Stimulated activated CD8-positive, alpha-beta memory T cell treated with anti-CD3 and anti-CD28 coated beads, Interleukin-7, amount 100 ng/mL, for 4 hours (primary cell): Measurements from ENCODE around the gene GLIS2.

Experiments used
- DNase-seq, 2 donors: peaks; one replicate each; pipeline ENCODE4 v3.0.0-alpha.2; 2020; ENCODE audit warnings: low read depth in 2 of 2

Gene GLIS2

DNA sequence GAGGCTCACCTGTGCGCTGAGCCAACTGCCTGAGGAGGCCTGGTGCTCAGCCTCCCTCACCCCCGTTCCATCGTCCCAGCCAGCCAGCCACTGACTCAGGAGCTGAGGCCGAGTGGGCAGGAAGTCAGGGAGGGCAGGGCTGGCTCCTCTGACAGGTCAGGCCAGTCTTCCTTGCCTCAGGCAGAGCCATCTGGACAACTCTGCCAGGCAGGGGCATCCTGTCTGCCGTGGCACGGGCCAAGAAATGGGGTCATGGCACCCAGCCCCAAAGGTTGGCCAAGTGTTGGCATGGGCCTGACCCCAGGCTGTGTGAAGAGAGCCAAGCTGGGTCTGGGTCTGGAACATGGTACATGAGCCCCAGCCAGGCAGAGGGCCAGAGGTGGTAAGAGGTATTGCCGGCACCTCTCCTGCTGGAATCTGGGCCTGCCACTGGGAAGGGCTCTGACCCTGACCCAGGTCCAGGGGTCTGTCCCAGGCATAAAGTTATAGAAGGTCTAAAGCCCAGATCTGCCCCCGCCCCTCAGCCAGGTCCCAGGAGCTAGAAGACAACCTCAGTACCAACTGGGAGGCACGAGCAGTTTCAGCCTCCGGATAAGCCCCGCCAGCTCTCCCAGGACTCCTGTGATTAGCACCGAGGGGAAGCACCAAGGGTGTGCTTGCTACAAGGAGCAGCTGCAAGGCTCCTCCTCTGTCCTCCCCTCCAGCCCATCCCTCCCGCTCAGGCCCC, 53.3 kb downstream of the GLIS2 start:
- no peak for DNase-seq

DNA sequence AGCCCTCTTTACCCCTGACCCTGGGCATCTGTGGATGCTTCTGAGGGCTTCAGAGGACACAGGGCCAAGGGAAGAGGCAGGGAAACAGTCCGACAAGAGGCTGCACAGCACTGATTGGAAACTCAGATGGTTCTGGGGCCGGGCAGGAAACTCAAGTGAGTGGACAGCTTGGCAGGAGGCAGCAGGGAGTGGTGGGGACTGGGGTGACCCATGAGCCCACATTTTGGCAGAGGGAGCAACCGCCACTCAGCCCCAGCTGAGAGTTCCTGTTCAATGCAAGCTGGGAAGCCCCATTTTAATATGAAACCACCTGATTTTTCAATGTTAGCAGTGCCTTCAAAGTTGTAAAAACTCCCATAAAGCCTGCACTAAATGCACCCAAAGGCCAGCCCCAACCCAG, 54.3 kb downstream of the GLIS2 start:
- no peak for DNase-seq

GRCh38 chr16:4370570-4371356, 54.9 kb downstream of the GLIS2 start:
- no peak for DNase-seq

DNA sequence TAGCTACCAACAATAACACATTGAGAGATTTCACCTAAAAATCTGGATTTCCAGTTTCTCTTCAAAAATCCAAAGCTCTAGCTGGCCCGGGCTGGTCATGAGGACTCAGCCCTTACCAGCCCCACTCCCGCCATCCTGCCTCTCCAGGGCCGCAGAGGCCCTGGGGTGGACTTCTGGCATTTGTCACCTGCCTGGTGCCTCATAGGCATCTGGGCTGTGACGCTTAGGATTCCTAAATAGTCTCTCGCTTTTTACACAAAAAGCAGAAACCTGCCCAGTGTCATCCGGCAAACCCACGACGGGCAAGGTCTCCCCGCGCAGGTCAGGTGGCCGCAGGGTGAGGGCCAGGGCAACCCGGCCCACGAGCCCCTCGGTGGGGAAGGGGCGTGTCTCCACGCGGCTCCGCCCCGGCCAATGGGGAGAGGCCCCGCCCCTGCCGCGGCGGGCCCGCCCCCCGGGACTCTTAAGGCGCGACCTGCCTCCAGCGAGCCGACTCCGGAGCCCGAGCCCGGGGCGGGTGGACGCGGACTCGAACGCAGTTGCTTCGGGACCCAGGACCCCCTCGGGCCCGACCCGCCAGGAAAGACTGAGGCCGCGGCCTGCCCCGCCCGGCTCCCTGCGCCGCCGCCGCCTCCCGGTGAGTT, 55.6 kb downstream of the GLIS2 start, which contains the start of gene VASN:
TSS of gene VASN (plus strand) at position 492 of the 644 bp plus-strand sequence. CDS start 9,030 bp downstream, outside the sequence.
- DNase-seq, result peak; percentile 34 to 64

- DNase-seq, result no peak
Observed at GRCh38 chr16:4372001-4372577, 56.2 kb downstream of the GLIS2 start.

DNA sequence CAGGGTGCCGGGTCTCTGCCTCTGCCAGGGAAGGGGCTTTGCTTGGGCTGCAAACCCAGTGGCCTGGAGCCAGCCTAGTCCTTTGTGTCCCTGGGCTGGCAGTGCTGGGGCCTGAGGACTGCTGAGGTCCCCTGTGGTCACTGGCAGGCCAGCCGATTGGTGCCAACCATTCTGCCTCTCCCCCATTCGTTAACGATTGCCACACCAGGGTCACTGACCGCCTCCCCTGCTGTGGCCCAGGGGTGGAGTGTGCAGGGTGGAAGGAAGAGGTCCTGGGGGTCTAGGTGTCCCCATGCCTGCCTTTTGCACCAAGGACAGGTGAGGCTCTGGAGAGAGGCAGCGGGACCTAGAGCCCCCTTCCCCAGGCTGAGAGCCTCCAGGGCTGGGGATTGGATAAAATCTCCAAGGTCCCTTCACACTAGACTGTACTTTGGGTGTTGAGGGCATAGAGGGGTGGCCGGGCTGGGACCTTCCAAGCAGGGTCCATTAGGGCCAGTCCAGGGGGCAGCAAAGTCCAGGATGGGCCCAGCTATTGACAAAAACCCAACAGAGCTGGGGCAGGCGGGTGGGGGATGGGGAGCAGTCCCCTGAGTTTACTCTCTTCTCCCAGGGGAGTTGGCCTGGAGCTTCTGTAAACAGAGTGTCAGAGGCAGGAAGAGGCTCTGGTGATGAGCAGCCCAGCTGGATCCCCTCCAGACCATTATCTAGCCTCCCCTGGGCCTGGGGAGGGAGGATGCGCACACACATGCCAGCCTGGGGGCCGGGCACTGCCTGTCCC, 56.9 kb downstream of the GLIS2 start:
- DNase-seq, result no peak

- DNase-seq, result no peak
Observed at GRCh38 chr16:4373356-4373908, 57.6 kb downstream of the GLIS2 start.

DNA sequence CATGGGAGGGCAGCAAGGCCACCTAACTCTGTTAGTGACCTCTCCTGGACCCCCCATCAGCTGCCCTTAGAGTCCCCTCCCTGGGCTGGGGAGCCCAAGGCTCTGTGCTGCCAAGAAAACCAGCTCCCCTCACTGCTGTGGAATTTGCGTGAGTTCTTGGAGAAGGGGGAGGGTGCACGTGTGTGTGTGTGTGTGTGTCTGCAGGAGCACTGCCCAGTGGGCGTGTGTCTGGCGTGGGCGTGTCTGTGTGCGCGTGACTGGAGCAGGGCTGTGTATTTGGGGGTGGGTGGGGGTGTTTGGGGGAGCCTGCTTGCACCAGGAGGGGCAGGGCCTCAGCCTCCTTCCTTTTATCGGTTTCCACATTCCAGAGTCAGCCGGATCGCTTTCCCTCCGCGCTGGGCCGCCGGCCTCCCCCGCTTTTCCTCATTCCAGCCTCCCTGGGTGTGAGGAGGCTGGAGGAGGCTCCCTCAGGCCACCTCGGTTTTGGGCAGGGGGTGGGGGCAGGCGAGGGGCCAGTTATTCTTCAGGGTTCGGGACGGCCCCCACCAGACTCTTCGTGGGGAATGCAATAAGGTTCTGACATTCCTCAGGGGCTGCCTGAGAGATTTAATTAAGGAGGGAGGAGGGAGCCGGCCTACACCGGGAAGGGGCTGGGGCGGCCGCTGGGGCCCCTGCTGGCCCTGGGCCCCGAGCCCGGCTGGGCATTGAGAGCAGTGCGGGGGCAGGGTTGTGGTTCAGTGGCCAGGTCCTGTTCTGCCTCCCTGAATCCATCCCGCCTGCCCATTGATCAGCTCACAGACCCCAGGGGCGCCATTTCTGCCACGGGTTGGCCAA, 58.3 kb downstream of the GLIS2 start:
- no peak for DNase-seq

GRCh38 chr16:4375717-4376116, 59.9 kb downstream of the GLIS2 start:
- no peak for DNase-seq

GRCh38 chr16:4376126-4376892, 60.4 kb downstream of the GLIS2 start:
- no peak for DNase-seq

GRCh38 chr16:4376893-4377572, 61.2 kb downstream of the GLIS2 start:
- no peak for DNase-seq

DNA sequence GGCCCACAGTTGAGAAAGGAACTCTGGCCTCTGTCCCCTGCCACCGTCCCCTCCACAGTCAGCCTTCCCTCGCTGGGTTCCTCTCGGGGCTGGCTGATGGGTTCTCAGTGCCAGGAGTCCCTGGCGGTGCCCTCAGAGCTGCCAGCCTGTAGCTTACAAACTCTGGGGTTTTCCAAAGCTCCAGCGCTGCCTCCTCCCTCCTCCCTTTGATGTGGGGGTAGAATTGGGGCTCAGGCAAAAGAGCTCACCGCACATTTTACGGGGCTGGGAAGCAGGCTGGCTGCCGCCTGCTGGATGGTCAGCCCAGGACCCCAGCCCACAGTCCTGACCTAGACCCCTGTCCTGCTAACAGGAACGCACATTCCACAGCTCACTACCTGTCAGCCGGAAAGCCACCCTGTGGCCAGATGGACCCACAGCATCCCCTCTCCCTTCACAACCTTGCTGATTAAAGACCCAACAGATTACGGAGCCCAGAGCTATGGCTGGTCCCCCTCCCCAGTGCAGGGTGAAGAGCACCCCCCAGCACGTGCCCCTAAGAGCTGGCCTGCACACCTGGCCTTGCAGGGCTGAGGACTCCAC, 61.8 kb downstream of the GLIS2 start:
- DNase-seq, result no peak

DNA sequence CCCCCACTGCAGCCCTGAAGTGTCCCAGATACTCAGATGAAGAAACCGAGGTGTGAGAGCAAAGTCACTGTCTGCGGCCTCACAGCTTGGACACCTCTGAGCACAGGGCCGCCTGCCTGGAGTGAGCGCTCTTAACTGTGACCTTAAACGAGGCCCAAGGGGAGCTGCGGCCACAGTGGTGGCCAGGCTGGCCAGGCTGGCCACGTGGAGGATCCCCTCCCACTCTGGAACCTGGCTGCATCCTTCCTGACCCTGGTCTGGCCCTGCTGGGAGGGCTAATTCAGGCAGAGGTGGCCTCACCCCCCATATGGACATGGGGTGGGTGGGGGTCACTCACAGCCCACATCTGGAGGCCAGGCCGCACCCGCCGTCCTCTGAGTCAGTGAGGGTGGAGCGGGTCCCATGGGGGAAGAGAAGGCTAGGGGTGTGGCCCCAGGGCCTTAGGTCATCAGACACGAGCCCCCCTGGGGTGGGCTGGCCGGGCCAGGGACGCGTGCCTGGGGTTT, 62.3 kb downstream of the GLIS2 start:
- no peak for DNase-seq

GRCh38 chr16:4378999-4379690, 63.3 kb downstream of the GLIS2 start:
- no peak for DNase-seq

DNA sequence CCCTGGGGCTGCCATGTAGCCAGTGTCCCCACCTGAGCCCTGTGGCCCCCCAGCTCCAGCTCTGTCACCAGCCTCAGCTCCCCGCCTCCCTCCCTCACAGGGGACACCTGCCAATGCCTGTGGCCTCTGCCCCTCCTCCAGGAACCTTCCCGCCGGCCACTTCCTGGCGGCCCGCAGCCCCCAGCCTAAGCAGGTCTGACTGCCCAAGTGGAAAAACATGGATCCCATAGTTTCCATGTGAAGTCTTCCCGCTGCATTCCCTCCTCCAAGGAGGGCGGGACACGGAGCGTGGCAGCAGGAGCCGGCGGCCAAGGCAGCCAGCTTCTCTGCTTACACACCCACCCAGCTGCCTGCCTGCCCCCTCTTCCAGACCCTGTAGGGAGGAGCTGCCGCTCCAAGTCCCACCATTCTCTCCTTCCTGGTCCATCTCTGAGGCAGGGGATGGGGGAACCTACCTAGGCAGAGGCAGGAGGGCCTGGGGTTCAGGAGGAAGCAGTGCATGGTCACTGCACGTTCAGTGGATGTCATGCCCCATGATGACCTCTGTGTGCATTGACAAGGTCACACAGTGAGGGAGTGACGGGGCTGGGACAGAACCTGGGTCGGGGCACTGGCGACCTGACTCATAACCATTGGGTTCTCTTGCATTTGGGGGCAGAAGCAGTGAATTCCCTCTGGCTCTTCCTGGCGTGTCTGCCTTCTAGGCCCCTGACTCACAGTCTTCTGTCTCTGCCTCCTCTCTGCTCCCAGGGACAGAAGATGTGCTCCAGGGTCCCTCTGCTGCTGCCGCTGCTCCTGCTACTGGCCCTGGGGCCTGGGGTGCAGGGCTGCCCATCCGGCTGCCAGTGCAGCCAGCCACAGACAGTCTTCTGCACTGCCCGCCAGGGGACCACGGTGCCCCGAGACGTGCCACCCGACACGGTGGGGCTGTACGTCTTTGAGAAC, 64.5 kb downstream of the GLIS2 start:
- DNase-seq, result no peak

DNA sequence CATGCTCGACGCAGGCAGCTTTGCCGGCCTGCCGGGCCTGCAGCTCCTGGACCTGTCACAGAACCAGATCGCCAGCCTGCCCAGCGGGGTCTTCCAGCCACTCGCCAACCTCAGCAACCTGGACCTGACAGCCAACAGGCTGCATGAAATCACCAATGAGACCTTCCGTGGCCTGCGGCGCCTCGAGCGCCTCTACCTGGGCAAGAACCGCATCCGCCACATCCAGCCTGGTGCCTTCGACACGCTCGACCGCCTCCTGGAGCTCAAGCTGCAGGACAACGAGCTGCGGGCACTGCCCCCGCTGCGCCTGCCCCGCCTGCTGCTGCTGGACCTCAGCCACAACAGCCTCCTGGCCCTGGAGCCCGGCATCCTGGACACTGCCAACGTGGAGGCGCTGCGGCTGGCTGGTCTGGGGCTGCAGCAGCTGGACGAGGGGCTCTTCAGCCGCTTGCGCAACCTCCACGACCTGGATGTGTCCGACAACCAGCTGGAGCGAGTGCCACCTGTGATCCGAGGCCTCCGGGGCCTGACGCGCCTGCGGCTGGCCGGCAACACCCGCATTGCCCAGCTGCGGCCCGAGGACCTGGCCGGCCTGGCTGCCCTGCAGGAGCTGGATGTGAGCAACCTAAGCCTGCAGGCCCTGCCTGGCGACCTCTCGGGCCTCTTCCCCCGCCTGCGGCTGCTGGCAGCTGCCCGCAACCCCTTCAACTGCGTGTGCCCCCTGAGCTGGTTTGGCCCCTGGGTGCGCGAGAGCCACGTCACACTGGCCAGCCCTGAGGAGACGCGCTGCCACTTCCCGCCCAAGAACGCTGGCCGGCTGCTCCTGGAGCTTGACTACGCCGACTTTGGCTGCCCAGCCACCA, 65.4 kb downstream of the GLIS2 start:
- DNase-seq, result no peak
